Panc1 (cell line): ENCODE measurements around the gene PRAMEF1. TPM values are rescaled to one million over a fixed set of nuclear protein-coding genes. Genes with fewer than 3 reads are reported as not detected.

ENCODE experiments used
- ATAC-seq: fragments of 200-7000 bp; cut with Tn5 transposase; 2 replicates; pipeline ENCODE4 v1.9.1; 2020; ENCODE audit warnings: mild to moderate bottlenecking, moderate library complexity
- BruUV-seq: library from RNA; stranded (reverse); fragments of 400-500 nt; replicated peaks from 2 replicates; lab custom pipeline; 2021; lab: Mats Ljungman, UMichigan
- CTCF ChIA-PET: fragments of 300-600 bp; sonication (Branson Sonifier 250); formaldehyde crosslinking; loops from one replicate; lab custom pipeline; 2022; ENCODE audit warnings: antibody characterized with exemption; lab: Charles Lee
- POLR2A ChIA-PET: fragments of 300-600 bp; sonication (Branson Sonifier 250); formaldehyde crosslinking; loops from one replicate; lab custom pipeline; 2022; ENCODE audit warnings: antibody characterized with exemption; lab: Charles Lee
- DNase-seq: peaks from one replicate; pipeline ENCODE4 v3.0.0-alpha.2; 2010; ENCODE audit warnings: low read depth, low spot score
- H3K27ac ChIP-seq: 2 replicates; pipeline ENCODE4 v1.5.1; 2011; ENCODE audit warnings: mild to moderate bottlenecking, low read length, inconsistent platforms
- H3K27me3 ChIP-seq: fragments of 200-500 bp; sonication (Bioruptor generic); 2 replicates; pipeline ENCODE4 v1.6.0; 2014; ENCODE audit warnings: low read length, inconsistent platforms; ENCODE audit not compliant: control insufficient read depth, insufficient read depth
- H3K36me3 ChIP-seq: fragments of 200-500 bp; sonication (Bioruptor generic); 2 replicates; pipeline ENCODE4 v1.5.1; 2014; ENCODE audit warnings: inconsistent platforms, mild to moderate bottlenecking, low read length, moderate library complexity; ENCODE audit not compliant: control insufficient read depth, insufficient read depth
- H3K4me1 ChIP-seq: 2 replicates; pipeline ENCODE4 v1.5.1; 2011; ENCODE audit warnings: inconsistent platforms, mild to moderate bottlenecking, low read length, moderate library complexity; ENCODE audit not compliant: control insufficient read depth, insufficient read depth
- H3K4me3 ChIP-seq, 2 experiments: 2 replicates each; pipeline ENCODE4 v1.5.1; 2011 to 2012; ENCODE audit warnings: low read depth in 2 of 2, low read length in 2 of 2, mild to moderate bottlenecking in 2 of 2, inconsistent platforms in 1 of 2, moderate library complexity in 1 of 2
- H3K9me3 ChIP-seq: fragments of 200-500 bp; sonication (Bioruptor generic); 2 replicates; pipeline ENCODE4 v1.5.1; 2014; ENCODE audit warnings: low read depth, mild to moderate bottlenecking, inconsistent platforms, low read length, moderate library complexity; ENCODE audit not compliant: control insufficient read depth, insufficient read depth
- CTCF ChIP-seq: fragments of 450-650 bp; IDR thresholded peaks from 2 replicates; pipeline ENCODE4 v1.5.1; 2017; ENCODE audit warnings: mild to moderate bottlenecking
- POLR2AphosphoS5 ChIP-seq: IDR thresholded peaks from 2 replicates; pipeline ENCODE4 v1.6.1; 2012; ENCODE audit warnings: mild to moderate bottlenecking, low read depth, low read length, moderate library complexity
- REST ChIP-seq, 2 experiments: IDR thresholded peaks; 2 replicates each; pipeline ENCODE4 v1.6.1; 2011 to 2012; ENCODE audit warnings: low read depth in 2 of 2, control low read depth in 1 of 2, low read length in 1 of 2, mild to moderate bottlenecking in 1 of 2, moderate library complexity in 1 of 2; ENCODE audit not compliant: insufficient read depth in 1 of 2
- SIN3A ChIP-seq: IDR thresholded peaks from 2 replicates; pipeline ENCODE4 v1.6.1; 2012; ENCODE audit warnings: low read depth, mild to moderate bottlenecking, low read length, moderate library complexity, borderline replicate concordance; ENCODE audit not compliant: insufficient read depth
- TCF7L2 ChIP-seq: IDR thresholded peaks from 2 replicates; pipeline ENCODE4 v1.6.1; 2011; ENCODE audit warnings: mild to moderate bottlenecking, low read depth, low read length, inconsistent platforms
- in situ Hi-C: cut with HindIII; loops from 2 replicates; pipeline ENCODE4 v1.10.0; 2016; ENCODE audit warnings: low sequenced_read_pairs, low pct_unique_long_range_greater_than_20kb
- intact Hi-C: fragments of 100-400 bp; cut with micrococcal nuclease; formaldehyde crosslinking; loops from one replicate; pipeline ENCODE4 v1.10.0; 2022; ENCODE audit not compliant: unreplicated experiment
- total RNA-seq: library from RNA; stranded (reverse); gene quantifications from one replicate; pipeline ENCODE4 v1.2.1, GENCODE V29; 2021; ENCODE audit not compliant: unreplicated experiment

The PRAMEF1 gene
- total RNA-seq, 1 experiment from 2014 or later = not detected

DNA sequence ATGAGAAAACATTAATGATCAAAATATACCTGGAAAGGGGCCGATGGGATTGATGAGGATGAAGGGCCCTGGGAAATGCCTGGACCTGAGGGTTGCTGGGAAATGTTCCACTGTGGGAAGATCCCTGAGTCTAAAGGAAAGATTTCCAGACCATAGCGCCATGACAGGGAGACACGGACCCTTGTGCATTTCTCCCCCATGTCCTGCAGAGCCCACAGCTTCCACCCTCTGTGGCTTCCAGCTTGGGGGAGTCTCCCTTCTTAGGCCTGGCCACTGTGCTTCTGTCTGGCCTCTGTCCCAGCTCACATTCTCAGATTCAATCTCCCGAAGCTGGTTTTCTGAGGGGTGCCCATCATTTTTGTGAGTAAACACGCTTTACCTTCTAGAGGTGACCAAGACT lies 18.7 kb upstream of the PRAMEF1 start:
- CTCF ChIA-PET = no interaction called here
- TF ChIP-seq REST (IDR thresholded peaks at IDR 0.05; ENCODE audit: insufficient read depth in 1 of 2, low read depth in 2 of 2, low read length in 1 of 2) = no peak
- TF ChIP-seq CTCF = no peak
- no peak for TF ChIP-seq POLR2AphosphoS5
- no peak for TF ChIP-seq TCF7L2
- no peak for TF ChIP-seq SIN3A
- intact Hi-C loops (no loop called here), in situ Hi-C loops (no loop called here)
- DNase-seq (no peak), ATAC-seq (no peak)
- H3K36me3 ChIP-seq = no peaks in the 10 kb centered on the region
- no peak overlapping the region for H3K27ac ChIP-seq
- H3K4me1 ChIP-seq = no peaks in the 10 kb centered on the region
- POLR2A ChIA-PET = no interaction called here
- peaks cover 2% of the 10 kb centered on the region; the same call in 1 of the 2 replicates for H3K27me3 ChIP-seq
- BruUV-seq = no TSS peak
- no peaks in the 10 kb centered on the region for H3K9me3 ChIP-seq
- no peak overlapping the region for H3K4me3 ChIP-seq

DNA sequence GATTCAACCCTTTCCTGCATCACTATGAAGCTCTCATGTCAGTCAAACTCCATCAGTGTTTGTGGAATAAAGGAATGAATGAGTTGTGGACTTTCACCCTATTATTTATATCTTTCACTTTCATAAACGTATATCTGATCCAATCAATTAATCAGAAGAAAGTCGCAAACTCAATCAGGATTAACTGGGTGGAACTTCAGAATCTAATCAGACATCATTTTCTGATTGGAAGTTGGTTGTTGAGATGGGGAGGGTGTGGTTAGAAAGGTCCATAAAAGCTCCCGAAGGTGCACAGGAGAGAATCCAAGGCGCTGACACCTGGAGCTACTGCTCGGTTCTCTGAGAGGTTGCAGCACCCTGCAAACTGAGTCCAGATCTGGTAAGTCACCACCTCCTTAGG lies 17.8 kb upstream of the PRAMEF1 start, which contains the start of gene PRAMEF12:
Gene PRAMEF12 (plus strand): TSS at position 301 of the 400 bp plus-strand sequence. CDS start 1,130 bp downstream, outside the sequence.
- no peak for ATAC-seq
- DNase-seq = no peak
- CTCF ChIA-PET = no interaction called here
- no peak within 1 kb of the TSS for H3K4me3 ChIP-seq
- H3K4me1 ChIP-seq = no peaks in the 10 kb centered on the region
- peaks cover 2% of the 10 kb centered on the region; the same call in 1 of the 2 replicates for H3K27me3 ChIP-seq
- no TSS peak for BruUV-seq
- no peak for TF ChIP-seq TCF7L2
- no peak for TF ChIP-seq SIN3A
- no peak for TF ChIP-seq REST (IDR thresholded peaks at IDR 0.05; ENCODE audit: insufficient read depth in 1 of 2, low read depth in 2 of 2, low read length in 1 of 2)
- no peak for TF ChIP-seq CTCF
- no peak for TF ChIP-seq POLR2AphosphoS5
- in situ Hi-C loops = no loop called here
- intact Hi-C loops = no loop called here
- no peak within 1 kb of the TSS for H3K27ac ChIP-seq
- no peaks in the 10 kb centered on the region for H3K9me3 ChIP-seq
- POLR2A ChIA-PET = no interaction called here
- H3K36me3 ChIP-seq = no peaks in the 10 kb centered on the region
